Measurements from ENCODE around the gene SCN8A.

SCN8A gene

DNA sequence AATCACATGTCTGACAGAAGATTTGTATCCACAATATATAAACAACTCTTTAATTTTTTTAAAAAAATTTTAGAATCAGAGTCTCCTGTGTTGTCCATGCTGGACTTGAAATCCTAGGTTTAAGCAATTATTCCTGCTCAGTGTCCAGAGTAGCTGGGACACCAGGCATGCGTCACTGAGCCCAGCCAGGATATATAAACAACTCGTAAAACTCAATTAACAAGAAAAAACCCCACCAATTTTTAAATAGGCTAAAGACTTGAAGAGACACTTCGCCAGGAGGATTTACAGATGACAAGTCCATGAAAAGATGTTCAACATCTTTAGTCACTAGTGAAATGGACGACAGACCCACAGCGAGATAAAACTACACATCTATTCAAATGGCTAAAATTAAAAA lies 2.0 kb upstream of the SCN8A start:
- H3K4me3 ChIP-seq, result no peak overlapping the region
- H3K27ac ChIP-seq, result no peak overlapping the region
- TF ChIP-seq, protein P1, sequence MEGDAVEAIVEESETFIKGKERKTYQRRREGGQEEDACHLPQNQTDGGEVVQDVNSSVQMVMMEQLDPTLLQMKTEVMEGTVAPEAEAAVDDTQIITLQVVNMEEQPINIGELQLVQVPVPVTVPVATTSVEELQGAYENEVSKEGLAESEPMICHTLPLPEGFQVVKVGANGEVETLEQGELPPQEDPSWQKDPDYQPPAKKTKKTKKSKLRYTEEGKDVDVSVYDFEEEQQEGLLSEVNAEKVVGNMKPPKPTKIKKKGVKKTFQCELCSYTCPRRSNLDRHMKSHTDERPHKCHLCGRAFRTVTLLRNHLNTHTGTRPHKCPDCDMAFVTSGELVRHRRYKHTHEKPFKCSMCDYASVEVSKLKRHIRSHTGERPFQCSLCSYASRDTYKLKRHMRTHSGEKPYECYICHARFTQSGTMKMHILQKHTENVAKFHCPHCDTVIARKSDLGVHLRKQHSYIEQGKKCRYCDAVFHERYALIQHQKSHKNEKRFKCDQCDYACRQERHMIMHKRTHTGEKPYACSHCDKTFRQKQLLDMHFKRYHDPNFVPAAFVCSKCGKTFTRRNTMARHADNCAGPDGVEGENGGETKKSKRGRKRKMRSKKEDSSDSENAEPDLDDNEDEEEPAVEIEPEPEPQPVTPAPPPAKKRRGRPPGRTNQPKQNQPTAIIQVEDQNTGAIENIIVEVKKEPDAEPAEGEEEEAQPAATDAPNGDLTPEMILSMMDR (IDR thresholded peaks at IDR 0.05), result no peak

DNA sequence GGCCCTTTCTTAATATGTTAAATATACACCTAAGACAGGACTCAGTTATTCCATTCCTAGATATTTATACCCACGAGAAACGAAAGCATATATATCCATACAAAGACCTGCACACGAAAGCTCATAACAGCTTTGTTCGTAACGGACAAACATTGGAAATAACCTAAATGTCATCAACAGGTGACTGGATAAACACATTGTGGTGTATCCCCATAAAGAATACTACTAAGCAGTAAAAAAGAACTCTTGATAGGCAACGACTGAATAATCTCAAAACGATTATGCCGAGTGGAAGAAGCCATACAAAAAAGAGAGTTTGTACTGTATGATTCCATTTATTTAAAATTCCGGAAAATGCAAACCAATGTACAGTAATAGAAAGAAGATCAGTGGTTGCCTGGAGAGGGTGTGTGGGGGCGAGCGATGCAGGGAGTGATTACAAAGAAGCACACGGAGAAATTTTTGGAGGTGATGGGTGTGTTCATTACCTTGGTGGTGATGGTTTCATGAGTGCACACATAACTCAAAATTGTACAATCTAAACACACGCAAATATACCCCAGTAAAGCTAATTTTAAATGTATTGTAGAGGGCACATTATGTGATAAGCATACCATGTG lies 1.4 kb upstream of the SCN8A start:
- TF ChIP-seq, protein P1 (IDR thresholded peaks at IDR 0.05), result no peak
- no peak for DNase-seq (ENCODE audit: low spot score)
- H3K27ac ChIP-seq, result no peak overlapping the region
- H3K4me3 ChIP-seq, result no peak overlapping the region

More for the DNA sequence above, 2.0 kb upstream of the SCN8A start:
- DNase-seq (ENCODE audit: low spot score), result no peak

DNA sequence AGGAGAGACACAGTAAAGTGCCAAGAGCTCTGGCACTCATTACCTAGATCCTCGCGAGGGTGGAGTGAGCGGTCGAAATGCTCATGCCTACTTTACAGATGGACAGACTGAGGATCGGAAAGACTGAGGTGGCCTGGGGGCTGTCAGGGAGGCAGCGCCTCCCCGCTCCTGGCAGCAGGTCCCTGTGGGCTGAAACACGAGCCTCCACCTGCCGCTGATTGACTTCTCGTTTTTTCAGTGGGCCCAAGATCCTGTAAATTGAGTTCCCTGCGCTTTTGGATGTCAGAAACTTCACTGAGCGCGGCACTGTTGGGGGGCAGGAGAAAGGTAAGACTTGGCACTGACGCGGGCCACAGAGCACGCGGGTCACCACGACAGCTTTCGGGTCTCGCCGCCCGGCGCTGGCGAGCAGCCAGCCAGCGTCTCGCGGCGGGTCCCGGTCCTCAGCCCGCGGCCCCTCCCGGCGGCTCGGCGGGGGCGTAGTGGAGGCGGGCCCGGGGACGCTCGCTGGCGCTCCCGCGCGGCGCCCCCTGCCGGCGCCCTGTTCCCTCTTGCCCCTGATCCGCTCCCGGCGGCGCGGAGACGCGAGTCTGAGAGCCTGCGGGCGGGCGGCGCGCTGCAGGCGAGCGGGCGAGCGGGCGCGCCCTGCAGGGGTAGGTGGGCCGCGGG lies 552 bp upstream of the SCN8A start:
- Histone ChIP-seq H3K27ac (no peak overlapping the region), H3K4me3 (peak overlapping the region; percentile 76)
- no peak for DNase-seq (ENCODE audit: low spot score)
- TF ChIP-seq, protein P1 (IDR thresholded peaks at IDR 0.05), result no peak

DNA sequence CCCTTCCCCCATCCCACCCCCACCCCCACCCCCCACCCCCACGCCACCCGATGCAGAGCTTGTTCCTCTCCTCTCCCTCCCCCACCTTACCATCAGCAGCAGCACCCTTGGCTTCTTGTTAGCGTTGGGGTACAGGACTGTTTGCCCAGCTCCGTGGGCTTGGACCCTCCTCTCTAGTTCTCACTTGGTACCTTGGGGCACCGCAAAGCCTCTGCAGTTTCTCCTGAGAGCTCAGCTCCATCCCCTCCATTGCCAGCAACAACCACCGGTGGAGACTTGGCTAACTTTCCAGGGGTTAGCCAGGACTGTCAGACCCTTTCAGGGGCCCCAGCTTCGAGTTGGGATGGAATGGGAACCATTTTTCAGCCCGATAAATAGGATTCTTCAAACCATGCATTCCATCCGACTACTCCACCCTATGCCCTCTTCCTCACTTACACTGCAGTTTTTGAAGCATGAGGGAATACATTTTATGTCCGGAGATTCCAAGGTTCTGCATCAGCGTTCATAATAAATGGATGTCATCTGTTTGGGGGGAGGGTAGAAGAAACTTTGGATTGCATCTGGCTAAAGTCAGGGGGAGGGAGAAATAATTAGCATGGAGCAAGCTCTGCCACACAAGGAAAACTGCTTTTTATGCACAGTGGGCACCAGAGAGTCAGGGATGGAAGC lies 1.1 kb downstream of the SCN8A start:
- TF ChIP-seq, protein P1 (IDR thresholded peaks at IDR 0.05), result no peak
- Histone ChIP-seq H3K4me3 (no peak overlapping the region), H3K27ac (no peak overlapping the region)
- DNase-seq (ENCODE audit: low spot score), result no peak

DNA sequence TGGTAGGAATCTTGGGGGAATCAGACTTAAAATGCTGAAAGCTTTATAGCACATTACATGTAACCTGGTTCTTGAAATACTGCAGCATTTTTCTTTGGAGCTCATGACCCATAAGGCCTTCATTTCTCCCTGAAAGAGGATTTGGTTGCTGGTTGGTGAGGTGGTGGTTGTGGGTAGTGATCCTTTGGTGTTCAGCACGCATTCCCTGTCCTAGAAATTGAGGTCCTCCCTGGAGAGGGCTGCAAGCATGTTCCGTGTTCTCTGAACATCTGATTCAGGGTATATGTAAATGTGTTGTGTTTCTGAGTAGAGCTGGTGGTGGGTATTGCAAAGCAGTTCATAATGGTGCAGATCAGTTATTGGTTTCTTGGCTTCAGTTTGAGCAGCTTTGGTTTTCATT lies 2.0 kb downstream of the SCN8A start:
- TF ChIP-seq, protein P1 (IDR thresholded peaks at IDR 0.05), result no peak
- no peak for DNase-seq (ENCODE audit: low spot score)
- no peak overlapping the region for H3K4me3 ChIP-seq

DNA sequence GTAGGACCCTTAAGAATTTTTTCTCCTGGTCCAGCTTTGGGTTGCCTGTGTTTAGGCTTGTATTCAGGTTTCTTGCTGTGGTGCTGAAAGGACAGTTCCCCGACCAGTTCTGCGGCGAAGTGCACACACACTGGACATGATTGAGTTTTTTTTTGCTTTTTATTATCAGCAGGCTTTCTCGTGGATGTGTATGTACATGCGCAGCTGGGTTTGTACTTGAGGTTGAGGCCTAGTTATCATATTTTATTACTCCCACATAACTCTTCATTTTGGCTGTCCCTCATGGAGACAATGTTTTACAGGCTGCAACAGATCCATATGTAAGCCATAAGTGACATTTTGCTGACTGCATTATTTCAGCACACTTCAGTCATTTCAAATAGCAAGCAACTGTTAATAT lies 2.5 kb downstream of the SCN8A start:
- DNase-seq (ENCODE audit: low spot score), result no peak
- Histone ChIP-seq H3K4me3 (no peak overlapping the region), H3K27ac (no peak overlapping the region)
- TF ChIP-seq, protein P1 (IDR thresholded peaks at IDR 0.05), result no peak

More for the DNA sequence above, 2.0 kb downstream of the SCN8A start:
- no peak overlapping the region for H3K27ac ChIP-seq
